ENCODE results near the gene ZMPSTE24.

The ZMPSTE24 gene

DNA sequence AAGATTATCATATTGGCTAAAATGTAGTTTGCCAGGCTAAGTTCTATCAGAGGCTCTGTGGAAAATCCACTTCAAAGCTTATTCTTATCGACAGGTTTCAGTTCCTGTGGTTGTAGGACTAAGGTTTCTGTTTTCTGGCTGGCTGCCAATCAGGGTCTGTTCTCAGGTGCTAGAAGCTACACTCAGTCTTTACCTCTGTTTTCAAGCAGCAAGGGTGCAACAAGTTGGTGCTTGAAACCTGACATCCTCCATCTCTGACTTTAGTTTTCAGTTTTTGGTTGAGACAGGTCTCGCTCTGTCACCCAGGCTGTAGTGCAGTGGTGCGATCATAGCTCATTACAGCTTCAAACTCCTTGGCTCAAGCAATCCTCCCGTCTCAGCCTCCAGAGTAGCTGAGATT is 25.6 kb upstream of the ZMPSTE24 start:
- DNase-seq (ENCODE audit: low read depth), result no peak
- TF ChIP-seq, protein P1, sequence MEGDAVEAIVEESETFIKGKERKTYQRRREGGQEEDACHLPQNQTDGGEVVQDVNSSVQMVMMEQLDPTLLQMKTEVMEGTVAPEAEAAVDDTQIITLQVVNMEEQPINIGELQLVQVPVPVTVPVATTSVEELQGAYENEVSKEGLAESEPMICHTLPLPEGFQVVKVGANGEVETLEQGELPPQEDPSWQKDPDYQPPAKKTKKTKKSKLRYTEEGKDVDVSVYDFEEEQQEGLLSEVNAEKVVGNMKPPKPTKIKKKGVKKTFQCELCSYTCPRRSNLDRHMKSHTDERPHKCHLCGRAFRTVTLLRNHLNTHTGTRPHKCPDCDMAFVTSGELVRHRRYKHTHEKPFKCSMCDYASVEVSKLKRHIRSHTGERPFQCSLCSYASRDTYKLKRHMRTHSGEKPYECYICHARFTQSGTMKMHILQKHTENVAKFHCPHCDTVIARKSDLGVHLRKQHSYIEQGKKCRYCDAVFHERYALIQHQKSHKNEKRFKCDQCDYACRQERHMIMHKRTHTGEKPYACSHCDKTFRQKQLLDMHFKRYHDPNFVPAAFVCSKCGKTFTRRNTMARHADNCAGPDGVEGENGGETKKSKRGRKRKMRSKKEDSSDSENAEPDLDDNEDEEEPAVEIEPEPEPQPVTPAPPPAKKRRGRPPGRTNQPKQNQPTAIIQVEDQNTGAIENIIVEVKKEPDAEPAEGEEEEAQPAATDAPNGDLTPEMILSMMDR (IDR thresholded peaks at IDR 0.05; ENCODE audit: low read length, missing control alignments), result no peak
- no peak overlapping the region for H3K4me3 ChIP-seq (replicated peaks; ENCODE audit: low read depth, low read length)

DNA sequence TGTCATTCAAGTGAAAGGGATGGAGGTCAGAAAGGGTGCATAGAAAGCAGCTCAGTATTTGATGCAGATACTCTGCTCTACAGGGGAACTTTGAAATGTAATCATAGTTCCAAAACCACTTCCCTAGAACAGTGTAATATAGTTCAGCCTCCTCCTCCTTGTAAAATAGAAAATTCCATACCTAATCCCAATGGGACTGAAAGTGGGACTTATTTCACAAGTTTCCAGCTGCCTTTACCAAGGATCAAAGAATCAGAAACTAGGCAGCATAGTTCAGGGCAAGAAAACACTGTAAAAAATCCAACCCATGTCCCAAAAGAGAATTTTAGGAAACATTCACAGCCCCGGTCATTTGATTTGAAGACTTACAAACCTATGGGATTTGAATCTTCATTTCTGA is 18.4 kb upstream of the ZMPSTE24 start:
- H3K4me3 ChIP-seq (replicated peaks; ENCODE audit: low read depth, low read length), result no peak overlapping the region
- TF ChIP-seq, protein P1 (IDR thresholded peaks at IDR 0.05; ENCODE audit: low read length, missing control alignments), result no peak
- no peak for DNase-seq (ENCODE audit: low read depth)

DNA sequence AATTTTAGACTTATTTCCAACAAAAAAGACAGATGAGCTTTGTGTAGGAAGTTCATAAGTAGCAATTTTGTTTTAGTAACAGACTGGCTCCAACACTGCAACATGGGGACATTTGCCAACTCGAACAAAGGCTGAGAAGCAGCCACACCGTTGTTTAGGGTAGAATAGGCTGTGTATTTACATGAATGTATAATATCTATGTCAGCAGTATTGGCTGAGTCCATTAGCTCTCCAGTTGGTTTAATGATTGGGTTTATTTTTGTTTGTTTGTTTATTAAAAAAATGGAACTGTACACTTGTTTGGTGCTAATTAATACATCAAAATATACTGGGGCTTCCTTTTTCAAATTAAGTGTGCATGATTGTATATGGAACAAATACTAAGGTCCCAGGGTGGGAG is 17.6 kb upstream of the ZMPSTE24 start:
- no peak overlapping the region for H3K4me3 ChIP-seq (replicated peaks; ENCODE audit: low read depth, low read length)
- no peak for DNase-seq (ENCODE audit: low read depth)
- TF ChIP-seq, protein P1 (IDR thresholded peaks at IDR 0.05; ENCODE audit: low read length, missing control alignments), result no peak

DNA sequence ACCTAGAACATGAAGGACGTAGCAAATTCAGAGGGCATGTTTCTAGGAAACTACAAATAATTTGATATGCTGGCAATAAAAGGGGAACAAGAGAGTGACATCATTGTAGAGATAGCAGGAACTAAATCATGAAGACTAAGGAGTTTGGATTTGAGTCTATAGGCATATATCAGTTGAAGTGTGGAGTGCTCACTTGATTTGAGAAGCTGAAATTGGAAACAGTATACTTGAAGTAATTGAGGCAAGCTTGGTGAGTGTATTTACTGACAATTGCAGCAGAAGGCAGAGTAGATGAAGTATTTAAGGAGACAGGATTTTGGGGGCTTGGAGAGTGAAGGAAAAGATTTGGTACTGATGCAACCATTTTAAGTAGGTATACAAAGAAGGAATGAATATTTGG is 16.7 kb upstream of the ZMPSTE24 start:
- DNase-seq (ENCODE audit: low read depth), result peak; percentile 14
- no peak overlapping the region for H3K4me3 ChIP-seq (replicated peaks; ENCODE audit: low read depth, low read length)
- TF ChIP-seq, protein P1 (IDR thresholded peaks at IDR 0.05; ENCODE audit: low read length, missing control alignments), result no peak

DNA sequence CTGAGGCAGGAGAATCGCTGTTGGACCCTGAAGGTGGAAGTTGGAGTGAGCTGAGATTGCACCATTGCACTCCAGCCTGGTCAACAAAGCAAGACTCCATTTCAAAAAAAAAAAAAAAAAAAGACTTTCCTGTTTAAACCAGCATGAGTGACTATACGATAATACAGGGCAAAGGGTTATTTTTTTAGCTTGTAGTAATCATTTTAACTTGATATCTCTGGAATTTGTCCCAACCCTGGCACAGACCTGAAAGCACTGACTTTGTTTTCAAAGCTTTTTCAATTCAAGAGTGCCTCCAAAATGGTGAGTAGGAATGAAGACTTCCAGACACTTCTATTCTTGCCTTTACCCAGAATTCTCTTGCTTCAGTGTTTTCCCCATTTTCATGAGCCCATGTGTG is 14.7 kb upstream of the ZMPSTE24 start:
- TF ChIP-seq, protein P1 (IDR thresholded peaks at IDR 0.05; ENCODE audit: low read length, missing control alignments), result no peak
- no peak overlapping the region for H3K4me3 ChIP-seq (replicated peaks; ENCODE audit: low read depth, low read length)
- DNase-seq (ENCODE audit: low read depth), result no peak

DNA sequence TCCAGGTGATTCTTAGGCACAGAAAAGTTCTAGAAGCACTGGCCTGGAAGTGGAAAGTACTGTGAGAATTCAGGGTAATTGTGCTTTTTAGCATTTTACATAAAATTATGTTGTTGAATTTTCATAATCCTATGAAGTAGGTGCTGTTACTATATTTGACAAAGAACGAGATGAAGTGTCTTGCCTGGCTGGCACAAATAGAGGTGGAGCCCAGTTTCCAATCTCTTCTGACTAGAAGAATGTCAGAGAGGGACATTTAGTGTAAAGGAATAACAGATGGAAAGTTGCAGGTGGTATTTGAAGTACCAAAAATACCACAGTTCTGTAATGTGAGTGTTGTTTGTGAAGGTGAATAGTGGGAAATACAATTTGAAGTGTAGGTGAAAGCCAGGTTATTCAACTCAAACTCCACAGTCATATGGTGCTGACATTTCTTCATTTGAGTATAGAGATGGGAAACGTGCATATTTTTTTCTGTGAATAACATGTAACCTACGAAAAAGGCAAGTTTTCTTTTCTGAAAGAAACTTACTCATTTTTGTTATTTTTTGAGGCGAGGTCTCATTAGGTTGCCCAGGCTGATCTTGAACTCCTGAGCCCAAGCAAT is 13.8 kb upstream of the ZMPSTE24 start:
- no peak overlapping the region for H3K4me3 ChIP-seq (replicated peaks; ENCODE audit: low read depth, low read length)
- no peak for DNase-seq (ENCODE audit: low read depth)
- TF ChIP-seq, protein P1 (IDR thresholded peaks at IDR 0.05; ENCODE audit: low read length, missing control alignments), result no peak

DNA sequence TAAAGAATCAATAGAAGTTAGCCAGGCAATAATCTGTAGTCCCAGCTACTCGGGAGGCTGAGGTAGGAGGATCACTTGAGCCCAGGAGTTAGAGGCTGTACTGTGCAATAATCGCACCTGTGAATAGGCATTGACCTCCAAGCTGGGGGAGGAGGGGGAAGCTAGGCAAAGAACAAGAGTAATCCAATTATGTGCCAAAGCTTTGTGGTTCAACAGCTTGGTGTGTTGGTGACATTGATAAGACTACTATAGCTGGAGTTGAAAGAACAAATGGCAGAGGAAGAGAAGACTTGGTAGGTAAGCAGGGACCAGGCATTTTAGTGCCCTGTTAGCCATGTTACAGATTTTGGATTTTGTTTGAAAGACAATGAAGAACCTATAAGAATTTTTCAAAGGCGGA is 12.3 kb upstream of the ZMPSTE24 start:
- TF ChIP-seq, protein P1 (IDR thresholded peaks at IDR 0.05; ENCODE audit: low read length, missing control alignments), result no peak
- DNase-seq (ENCODE audit: low read depth), result no peak
- H3K4me3 ChIP-seq (replicated peaks; ENCODE audit: low read depth, low read length), result no peak overlapping the region

Data from fibroblast of pulmonary artery (primary cell).